ENCODE measurements around the gene GRIK4. TPM values are rescaled to one million over a fixed set of nuclear protein-coding genes. Genes with fewer than 3 reads are reported as not detected.

GRIK4 gene
- total and polyA plus RNA-seq, 4 donors, result 0.05 to 0.25 (median 0.06) TPM; not detected in 1

DNA sequence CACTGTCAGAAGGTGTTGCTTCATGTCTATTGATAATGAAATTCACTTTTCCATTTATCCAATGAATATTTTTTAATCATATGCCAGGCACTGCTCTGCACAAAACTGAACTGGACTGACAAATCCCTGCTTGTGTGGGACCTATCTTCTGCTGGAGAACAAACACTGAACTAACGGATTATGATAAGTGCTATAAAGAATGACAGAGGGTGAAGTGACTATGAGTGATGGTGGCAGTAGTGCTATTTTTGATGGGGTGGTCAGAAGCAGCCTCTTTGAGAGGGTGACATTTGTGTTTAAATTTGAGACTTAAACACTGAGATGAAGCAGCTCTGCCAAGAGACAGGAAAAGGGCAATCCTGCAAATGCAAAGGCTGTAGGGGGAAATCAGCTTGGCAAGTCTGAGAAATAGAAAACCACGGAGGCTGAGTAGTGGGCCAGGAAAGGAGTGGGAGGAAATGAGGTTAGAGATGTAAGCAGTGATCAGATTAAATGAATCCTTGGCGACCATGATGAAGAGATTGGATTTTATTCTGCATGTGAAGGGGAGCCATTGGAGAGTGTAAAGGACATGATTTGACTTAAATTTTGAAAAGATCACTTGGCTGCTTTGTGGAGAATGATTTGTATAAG lies 518.4 kb downstream of the GRIK4 start:
- H3K27ac ChIP-seq (ENCODE audit: low read depth in 1 of 2, low read length in 2 of 2), result no peak overlapping the region
- no peaks in the 10 kb centered on the region for H3K27me3 ChIP-seq (ENCODE audit: control insufficient read depth in 4 of 4, insufficient read depth in 4 of 4, low read length in 3 of 4)
- no peak overlapping the region for H3K4me3 ChIP-seq (ENCODE audit: low read depth in 1 of 3, low read length in 3 of 3)
- no peaks in the 10 kb centered on the region for H3K36me3 ChIP-seq (ENCODE audit: control insufficient read depth in 4 of 4, insufficient read depth in 3 of 4, low read depth in 1 of 4, low read length in 3 of 4)
- H3K9ac ChIP-seq (ENCODE audit: low read depth in 1 of 2, low read length in 2 of 2), result no peak overlapping the region
- no peaks in the 10 kb centered on the region for H3K9me3 ChIP-seq (ENCODE audit: control insufficient read depth in 4 of 4, low read length in 3 of 4)
- 66% methylated on average over 3 of the region's 3 CpGs for WGBS
- no peak for DNase-seq (ENCODE audit: low spot score)
- H3K4me1 ChIP-seq (ENCODE audit: control insufficient read depth in 4 of 4, insufficient read depth in 4 of 4, low read length in 3 of 4), result peaks cover 2 to 34% (median 30%) of the 10 kb centered on the region in 4 donors
- no peak for TF ChIP-seq EGR1 (IDR thresholded peaks at IDR 0.05; ENCODE audit: low read depth in 2 of 2)
- no peak for TF ChIP-seq FOXA1 (IDR thresholded peaks at IDR 0.05)
- TF ChIP-seq NR2F2 (IDR thresholded peaks at IDR 0.05), result no peak
- TF ChIP-seq RXRA (IDR thresholded peaks at IDR 0.05), result no peak
- no peak for TF ChIP-seq FOXA2 (IDR thresholded peaks at IDR 0.05)
- TF ChIP-seq, protein P1, sequence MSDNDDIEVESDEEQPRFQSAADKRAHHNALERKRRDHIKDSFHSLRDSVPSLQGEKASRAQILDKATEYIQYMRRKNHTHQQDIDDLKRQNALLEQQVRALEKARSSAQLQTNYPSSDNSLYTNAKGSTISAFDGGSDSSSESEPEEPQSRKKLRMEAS (IDR thresholded peaks at IDR 0.05), result no peak
- TF ChIP-seq, protein P2, sequence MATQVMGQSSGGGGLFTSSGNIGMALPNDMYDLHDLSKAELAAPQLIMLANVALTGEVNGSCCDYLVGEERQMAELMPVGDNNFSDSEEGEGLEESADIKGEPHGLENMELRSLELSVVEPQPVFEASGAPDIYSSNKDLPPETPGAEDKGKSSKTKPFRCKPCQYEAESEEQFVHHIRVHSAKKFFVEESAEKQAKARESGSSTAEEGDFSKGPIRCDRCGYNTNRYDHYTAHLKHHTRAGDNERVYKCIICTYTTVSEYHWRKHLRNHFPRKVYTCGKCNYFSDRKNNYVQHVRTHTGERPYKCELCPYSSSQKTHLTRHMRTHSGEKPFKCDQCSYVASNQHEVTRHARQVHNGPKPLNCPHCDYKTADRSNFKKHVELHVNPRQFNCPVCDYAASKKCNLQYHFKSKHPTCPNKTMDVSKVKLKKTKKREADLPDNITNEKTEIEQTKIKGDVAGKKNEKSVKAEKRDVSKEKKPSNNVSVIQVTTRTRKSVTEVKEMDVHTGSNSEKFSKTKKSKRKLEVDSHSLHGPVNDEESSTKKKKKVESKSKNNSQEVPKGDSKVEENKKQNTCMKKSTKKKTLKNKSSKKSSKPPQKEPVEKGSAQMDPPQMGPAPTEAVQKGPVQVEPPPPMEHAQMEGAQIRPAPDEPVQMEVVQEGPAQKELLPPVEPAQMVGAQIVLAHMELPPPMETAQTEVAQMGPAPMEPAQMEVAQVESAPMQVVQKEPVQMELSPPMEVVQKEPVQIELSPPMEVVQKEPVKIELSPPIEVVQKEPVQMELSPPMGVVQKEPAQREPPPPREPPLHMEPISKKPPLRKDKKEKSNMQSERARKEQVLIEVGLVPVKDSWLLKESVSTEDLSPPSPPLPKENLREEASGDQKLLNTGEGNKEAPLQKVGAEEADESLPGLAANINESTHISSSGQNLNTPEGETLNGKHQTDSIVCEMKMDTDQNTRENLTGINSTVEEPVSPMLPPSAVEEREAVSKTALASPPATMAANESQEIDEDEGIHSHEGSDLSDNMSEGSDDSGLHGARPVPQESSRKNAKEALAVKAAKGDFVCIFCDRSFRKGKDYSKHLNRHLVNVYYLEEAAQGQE (IDR thresholded peaks at IDR 0.05), result no peak
- TF ChIP-seq, protein P3, sequence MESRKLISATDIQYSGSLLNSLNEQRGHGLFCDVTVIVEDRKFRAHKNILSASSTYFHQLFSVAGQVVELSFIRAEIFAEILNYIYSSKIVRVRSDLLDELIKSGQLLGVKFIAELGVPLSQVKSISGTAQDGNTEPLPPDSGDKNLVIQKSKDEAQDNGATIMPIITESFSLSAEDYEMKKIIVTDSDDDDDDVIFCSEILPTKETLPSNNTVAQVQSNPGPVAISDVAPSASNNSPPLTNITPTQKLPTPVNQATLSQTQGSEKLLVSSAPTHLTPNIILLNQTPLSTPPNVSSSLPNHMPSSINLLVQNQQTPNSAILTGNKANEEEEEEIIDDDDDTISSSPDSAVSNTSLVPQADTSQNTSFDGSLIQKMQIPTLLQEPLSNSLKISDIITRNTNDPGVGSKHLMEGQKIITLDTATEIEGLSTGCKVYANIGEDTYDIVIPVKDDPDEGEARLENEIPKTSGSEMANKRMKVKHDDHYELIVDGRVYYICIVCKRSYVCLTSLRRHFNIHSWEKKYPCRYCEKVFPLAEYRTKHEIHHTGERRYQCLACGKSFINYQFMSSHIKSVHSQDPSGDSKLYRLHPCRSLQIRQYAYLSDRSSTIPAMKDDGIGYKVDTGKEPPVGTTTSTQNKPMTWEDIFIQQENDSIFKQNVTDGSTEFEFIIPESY (IDR thresholded peaks at IDR 0.05), result no peak
- TF ChIP-seq JUND (IDR thresholded peaks at IDR 0.05), result no peak
- no peak for TF ChIP-seq HNF4G (IDR thresholded peaks at IDR 0.05)
- no peak for TF ChIP-seq SP1 (IDR thresholded peaks at IDR 0.05)
- TF ChIP-seq GABPA (IDR thresholded peaks at IDR 0.05 in 1 of 2, conservative IDR thresholded peaks at IDR 0.05 in 1 of 2), result no peak
- no peak for TF ChIP-seq TAF1 (conservative IDR thresholded peaks at IDR 0.05)
- TF ChIP-seq, protein P4, sequence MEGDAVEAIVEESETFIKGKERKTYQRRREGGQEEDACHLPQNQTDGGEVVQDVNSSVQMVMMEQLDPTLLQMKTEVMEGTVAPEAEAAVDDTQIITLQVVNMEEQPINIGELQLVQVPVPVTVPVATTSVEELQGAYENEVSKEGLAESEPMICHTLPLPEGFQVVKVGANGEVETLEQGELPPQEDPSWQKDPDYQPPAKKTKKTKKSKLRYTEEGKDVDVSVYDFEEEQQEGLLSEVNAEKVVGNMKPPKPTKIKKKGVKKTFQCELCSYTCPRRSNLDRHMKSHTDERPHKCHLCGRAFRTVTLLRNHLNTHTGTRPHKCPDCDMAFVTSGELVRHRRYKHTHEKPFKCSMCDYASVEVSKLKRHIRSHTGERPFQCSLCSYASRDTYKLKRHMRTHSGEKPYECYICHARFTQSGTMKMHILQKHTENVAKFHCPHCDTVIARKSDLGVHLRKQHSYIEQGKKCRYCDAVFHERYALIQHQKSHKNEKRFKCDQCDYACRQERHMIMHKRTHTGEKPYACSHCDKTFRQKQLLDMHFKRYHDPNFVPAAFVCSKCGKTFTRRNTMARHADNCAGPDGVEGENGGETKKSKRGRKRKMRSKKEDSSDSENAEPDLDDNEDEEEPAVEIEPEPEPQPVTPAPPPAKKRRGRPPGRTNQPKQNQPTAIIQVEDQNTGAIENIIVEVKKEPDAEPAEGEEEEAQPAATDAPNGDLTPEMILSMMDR (IDR thresholded peaks at IDR 0.05; ENCODE audit: low read depth, low read length, missing input control), result no peak
- TF ChIP-seq YY1 (IDR thresholded peaks at IDR 0.05), result no peak

DNA sequence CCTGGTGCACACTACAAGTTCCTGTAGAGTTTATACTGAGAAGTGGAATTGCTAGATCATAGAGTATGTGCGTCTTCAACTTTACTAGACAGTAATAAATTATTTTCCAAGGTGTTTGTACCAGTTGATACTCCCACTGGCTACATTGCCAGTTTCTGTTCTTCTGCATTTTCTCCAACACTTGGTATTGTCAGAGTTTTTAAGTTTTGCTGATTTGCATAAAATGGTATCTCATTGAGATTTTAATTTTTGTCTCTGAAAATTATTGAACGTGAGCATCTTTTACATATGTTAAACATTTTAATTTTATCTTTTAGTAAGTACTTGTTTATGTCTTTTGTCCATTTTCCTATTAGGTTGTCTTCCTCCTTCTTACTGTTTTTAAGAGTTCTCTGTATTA lies 519.6 kb downstream of the GRIK4 start:
- Histone ChIP-seq H3K27me3 (ENCODE audit: control insufficient read depth in 4 of 4, insufficient read depth in 4 of 4, low read length in 3 of 4) (no peaks in the 10 kb centered on the region), H3K4me1 (ENCODE audit: control insufficient read depth in 4 of 4, insufficient read depth in 4 of 4, low read length in 3 of 4) (peaks cover 6 to 43% (median 35%) of the 10 kb centered on the region in 4 donors), H3K4me3 (ENCODE audit: low read depth in 1 of 3, low read length in 3 of 3) (no peak overlapping the region), H3K27ac (ENCODE audit: low read depth in 1 of 2, low read length in 2 of 2) (no peak overlapping the region), H3K9me3 (ENCODE audit: control insufficient read depth in 4 of 4, low read length in 3 of 4) (no peaks in the 10 kb centered on the region), H3K9ac (ENCODE audit: low read depth in 1 of 2, low read length in 2 of 2) (no peak overlapping the region), H3K36me3 (ENCODE audit: control insufficient read depth in 4 of 4, insufficient read depth in 3 of 4, low read depth in 1 of 4, low read length in 3 of 4) (no peaks in the 10 kb centered on the region)
- WGBS, result 96% methylated on average over 2 of the region's 2 CpGs
- no peak for DNase-seq (ENCODE audit: low spot score)
- TF ChIP-seq, protein P3 (IDR thresholded peaks at IDR 0.05), result no peak
- TF ChIP-seq JUND (IDR thresholded peaks at IDR 0.05), result no peak
- TF ChIP-seq FOXA2 (IDR thresholded peaks at IDR 0.05), result no peak
- TF ChIP-seq, protein P4 (IDR thresholded peaks at IDR 0.05; ENCODE audit: low read depth, low read length, missing input control), result no peak
- no peak for TF ChIP-seq TAF1 (conservative IDR thresholded peaks at IDR 0.05)
- TF ChIP-seq, protein P2 (IDR thresholded peaks at IDR 0.05), result no peak

All from liver (tissue), 9 donors.